HG02981 (cell line): ENCODE data around the gene PLA2G12A.
"Not testable (repeated sequence)": the region's sequence is repeated elsewhere in the genome, so short reads cannot be mapped to it uniquely, and the experiment has no call there.

Experiments
- ATAC-seq: cut with Tn5 transposase; IDR thresholded peaks from one replicate; pipeline ENCODE4 v1.9.1; 2021; ENCODE audit warnings: mild to moderate bottlenecking, moderate library complexity; ENCODE audit not compliant: unreplicated experiment

The PLA2G12A gene

DNA sequence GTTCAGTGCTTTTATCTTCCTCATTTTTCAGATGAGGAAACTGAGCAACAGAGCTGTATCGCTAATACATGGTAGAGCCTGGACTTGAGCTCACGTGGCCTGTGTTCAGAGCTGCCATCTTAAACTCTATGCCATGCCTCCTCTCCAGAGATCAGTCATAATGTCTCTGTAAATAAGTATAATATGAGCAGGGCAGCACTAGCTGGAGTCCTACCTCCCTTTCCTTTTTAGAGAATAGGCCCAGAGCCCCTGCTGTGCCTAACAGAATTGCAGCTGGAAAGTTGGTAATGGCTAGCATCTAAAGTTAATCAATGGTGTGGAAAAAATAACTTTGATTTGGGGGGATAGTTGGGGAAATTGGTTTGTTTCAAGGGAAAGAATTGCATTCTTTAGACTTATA, 47.0 kb downstream of the PLA2G12A start:
- no peak for ATAC-seq

DNA sequence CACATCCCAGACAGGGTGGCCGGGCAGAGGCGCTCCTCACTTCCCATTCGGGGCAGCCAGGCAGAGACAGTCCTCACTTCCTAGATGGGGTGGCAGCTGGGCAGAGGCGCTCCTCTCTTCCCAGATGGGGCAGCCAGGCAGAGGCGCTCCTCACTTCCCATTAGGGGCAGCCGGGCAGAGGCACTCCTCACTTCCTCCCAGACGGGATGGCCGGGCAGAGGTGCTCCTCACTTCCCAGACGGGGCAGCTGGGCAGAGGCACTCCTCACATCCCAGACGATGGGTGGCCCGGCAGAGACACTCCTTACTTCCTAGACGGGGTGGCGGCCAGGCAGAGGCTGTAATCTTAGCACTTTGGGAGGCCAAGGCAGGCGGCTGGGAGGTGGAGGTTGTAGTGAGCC, 50.9 kb downstream of the PLA2G12A start:
- not testable (repeated sequence) for ATAC-seq

GRCh38 chr4:109678472-109678871, 51.4 kb downstream of the PLA2G12A start:
- ATAC-seq = not testable (repeated sequence)

GRCh38 chr4:109676886-109677285, 53.0 kb downstream of the PLA2G12A start:
- no peak for ATAC-seq

DNA sequence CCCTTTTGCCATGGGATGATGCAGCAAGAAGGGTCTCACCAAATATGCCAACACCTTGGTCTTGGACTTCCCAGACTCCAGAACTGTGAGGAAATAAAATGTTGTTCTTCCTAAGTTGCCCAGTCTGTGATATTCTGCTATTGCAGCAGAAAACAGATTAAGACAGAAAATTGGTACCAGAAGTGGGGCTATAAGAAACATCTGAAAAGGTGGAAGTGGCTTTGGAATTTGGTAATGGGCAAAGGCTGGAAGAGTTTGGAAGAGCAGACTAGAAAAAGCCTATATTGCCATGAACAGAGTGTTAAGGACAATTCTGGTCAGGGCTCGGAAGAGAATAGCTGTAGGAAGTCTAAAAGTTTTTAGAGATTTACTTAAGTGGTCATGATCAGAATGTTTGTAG, 54.0 kb downstream of the PLA2G12A start:
- no peak for ATAC-seq

DNA sequence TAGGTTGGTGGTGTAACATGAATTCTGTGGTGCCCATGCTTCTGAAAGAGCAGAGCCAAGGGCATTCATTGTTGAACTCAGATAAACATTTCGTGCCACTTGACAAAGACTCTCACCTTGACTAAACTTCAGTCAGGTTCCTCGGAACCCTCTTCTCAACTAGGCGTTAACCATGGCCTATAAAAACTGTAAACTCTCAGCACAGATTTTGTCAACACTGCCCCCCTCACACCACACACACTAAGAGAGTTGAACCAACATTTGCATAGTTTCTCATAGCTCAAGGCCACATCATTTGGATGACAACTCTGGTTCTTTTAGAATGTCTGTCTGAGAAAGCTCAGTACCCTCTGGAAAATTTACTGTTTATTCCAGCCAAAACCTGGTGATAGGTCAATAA, 54.7 kb downstream of the PLA2G12A start:
- ATAC-seq = no peak

- no peak for ATAC-seq
Observed at GRCh38 chr4:109673303-109673702, 56.6 kb downstream of the PLA2G12A start.

- no peak for ATAC-seq
Observed at GRCh38 chr4:109672169-109672930, 57.5 kb downstream of the PLA2G12A start.

- no peak for ATAC-seq
Observed at GRCh38 chr4:109671350-109671749, 58.5 kb downstream of the PLA2G12A start.

GRCh38 chr4:109665783-109666485, 63.9 kb downstream of the PLA2G12A start:
- ATAC-seq = no peak

- ATAC-seq = no peak
Observed at GRCh38 chr4:109662771-109663170, 67.1 kb downstream of the PLA2G12A start.

DNA sequence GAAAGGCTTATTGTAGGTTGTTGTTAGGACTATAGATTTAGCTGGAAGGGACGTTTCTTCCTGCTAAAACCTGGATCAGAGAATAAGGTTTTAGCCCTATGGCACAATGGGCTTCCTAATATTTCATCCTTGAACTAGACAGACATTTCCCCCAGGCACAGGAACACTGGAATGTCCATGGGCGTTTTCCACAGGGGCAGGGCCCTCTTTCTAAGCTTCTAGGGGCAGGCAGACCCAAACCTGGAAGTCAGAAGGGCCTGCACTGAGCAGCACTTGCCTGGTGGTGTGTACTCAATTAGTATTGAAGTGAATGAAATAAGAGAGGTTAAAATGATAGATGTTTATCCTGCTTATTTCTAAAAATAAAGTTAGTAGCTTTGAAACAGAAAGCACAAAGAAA, 67.8 kb downstream of the PLA2G12A start:
- no peak for ATAC-seq
